ENCODE measurements around the gene KCMF1. TPM values are rescaled to one million over a fixed set of nuclear protein-coding genes. Genes with fewer than 3 reads are reported as not detected.

Gene KCMF1
- total and polyA plus RNA-seq, 2 of the 13 experiments (the other 11 are each of a cell fraction or from before 2014, with no cell fraction given): 62.1 to 116 TPM

DNA sequence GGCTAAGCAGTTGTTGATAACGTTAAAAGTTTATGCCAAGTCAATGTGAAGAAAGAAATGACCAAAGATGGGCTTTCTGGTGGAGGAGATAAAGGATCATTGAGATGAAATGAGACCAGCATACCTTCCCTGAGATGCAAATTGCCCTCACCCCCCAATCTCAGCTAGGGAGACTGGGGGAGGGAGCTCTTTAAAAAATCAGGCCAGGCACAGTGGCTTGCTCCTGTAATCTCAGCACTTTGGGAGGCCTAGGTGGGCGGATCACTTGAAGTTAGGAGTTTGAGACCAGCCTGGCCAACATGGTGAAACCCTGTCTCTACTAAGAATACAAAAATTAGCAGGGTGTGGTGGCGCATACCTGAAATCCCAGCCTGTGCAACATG, 30.9 kb upstream of the KCMF1 start:
- POLR2A ChIA-PET: interaction anchor here (1.0 to 1.5 kb wide), 2 partner anchors 13 to 14 kb away, joined by 3 to 6 read pairs; no protein-coding TSS in a partner anchor
- intact Hi-C loops (cut with micrococcal nuclease; ENCODE audit: unreplicated experiment): no loop called here
- 0 out of 2 replicates have a peak overlapping the region, but pooled peaks have one; percentile 3 for H3K4me2 ChIP-seq (ENCODE audit: low read depth, low read length)
- TF ChIP-seq RXRA (CRISPR knock-in tag; IDR thresholded peaks at IDR 0.05): no peak
- no peak for TF ChIP-seq ZBTB8A (CRISPR knock-in tag; IDR thresholded peaks at IDR 0.05; ENCODE audit: borderline replicate concordance, low read depth)
- no peak for TF ChIP-seq HIVEP1 (CRISPR knock-in tag; IDR thresholded peaks at IDR 0.05)
- TF ChIP-seq, protein P1, sequence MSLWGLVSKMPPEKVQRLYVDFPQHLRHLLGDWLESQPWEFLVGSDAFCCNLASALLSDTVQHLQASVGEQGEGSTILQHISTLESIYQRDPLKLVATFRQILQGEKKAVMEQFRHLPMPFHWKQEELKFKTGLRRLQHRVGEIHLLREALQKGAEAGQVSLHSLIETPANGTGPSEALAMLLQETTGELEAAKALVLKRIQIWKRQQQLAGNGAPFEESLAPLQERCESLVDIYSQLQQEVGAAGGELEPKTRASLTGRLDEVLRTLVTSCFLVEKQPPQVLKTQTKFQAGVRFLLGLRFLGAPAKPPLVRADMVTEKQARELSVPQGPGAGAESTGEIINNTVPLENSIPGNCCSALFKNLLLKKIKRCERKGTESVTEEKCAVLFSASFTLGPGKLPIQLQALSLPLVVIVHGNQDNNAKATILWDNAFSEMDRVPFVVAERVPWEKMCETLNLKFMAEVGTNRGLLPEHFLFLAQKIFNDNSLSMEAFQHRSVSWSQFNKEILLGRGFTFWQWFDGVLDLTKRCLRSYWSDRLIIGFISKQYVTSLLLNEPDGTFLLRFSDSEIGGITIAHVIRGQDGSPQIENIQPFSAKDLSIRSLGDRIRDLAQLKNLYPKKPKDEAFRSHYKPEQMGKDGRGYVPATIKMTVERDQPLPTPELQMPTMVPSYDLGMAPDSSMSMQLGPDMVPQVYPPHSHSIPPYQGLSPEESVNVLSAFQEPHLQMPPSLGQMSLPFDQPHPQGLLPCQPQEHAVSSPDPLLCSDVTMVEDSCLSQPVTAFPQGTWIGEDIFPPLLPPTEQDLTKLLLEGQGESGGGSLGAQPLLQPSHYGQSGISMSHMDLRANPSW (CRISPR knock-in tag; IDR thresholded peaks at IDR 0.05; ENCODE audit: borderline replicate concordance): no peak
- TF ChIP-seq SAP130 (CRISPR knock-in tag; IDR thresholded peaks at IDR 0.05; ENCODE audit: low read depth): no peak
- TF ChIP-seq ZNF850 (CRISPR knock-in tag; conservative IDR thresholded peaks at IDR 0.05): no peak
- TF ChIP-seq, protein P2, sequence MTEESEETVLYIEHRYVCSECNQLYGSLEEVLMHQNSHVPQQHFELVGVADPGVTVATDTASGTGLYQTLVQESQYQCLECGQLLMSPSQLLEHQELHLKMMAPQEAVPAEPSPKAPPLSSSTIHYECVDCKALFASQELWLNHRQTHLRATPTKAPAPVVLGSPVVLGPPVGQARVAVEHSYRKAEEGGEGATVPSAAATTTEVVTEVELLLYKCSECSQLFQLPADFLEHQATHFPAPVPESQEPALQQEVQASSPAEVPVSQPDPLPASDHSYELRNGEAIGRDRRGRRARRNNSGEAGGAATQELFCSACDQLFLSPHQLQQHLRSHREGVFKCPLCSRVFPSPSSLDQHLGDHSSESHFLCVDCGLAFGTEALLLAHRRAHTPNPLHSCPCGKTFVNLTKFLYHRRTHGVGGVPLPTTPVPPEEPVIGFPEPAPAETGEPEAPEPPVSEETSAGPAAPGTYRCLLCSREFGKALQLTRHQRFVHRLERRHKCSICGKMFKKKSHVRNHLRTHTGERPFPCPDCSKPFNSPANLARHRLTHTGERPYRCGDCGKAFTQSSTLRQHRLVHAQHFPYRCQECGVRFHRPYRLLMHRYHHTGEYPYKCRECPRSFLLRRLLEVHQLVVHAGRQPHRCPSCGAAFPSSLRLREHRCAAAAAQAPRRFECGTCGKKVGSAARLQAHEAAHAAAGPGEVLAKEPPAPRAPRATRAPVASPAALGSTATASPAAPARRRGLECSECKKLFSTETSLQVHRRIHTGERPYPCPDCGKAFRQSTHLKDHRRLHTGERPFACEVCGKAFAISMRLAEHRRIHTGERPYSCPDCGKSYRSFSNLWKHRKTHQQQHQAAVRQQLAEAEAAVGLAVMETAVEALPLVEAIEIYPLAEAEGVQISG (CRISPR knock-in tag; IDR thresholded peaks at IDR 0.05): no peak
- no peak for TF ChIP-seq ZNF546 (CRISPR knock-in tag; conservative IDR thresholded peaks at IDR 0.05)
- no peak for TF ChIP-seq MAFK (conservative IDR thresholded peaks at IDR 0.05 in 1 of 2, IDR thresholded peaks at IDR 0.05 in 1 of 2; ENCODE audit: low read length in 2 of 2)
- TF ChIP-seq GABPA (IDR thresholded peaks at IDR 0.05; ENCODE audit: low read depth, low read length): no peak
- TF ChIP-seq GABPA (CRISPR knock-in tag; IDR thresholded peaks at IDR 0.05; ENCODE audit: low read depth): no peak
- no peak for TF ChIP-seq XRCC5 (optimal IDR thresholded peaks at IDR 0.05; ENCODE audit: low read length)
- no peak for TF ChIP-seq ZNF761 (CRISPR knock-in tag; conservative IDR thresholded peaks at IDR 0.05)
- TF ChIP-seq, protein P3, sequence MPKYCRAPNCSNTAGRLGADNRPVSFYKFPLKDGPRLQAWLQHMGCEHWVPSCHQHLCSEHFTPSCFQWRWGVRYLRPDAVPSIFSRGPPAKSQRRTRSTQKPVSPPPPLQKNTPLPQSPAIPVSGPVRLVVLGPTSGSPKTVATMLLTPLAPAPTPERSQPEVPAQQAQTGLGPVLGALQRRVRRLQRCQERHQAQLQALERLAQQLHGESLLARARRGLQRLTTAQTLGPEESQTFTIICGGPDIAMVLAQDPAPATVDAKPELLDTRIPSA (CRISPR knock-in tag; IDR thresholded peaks at IDR 0.05; ENCODE audit: borderline replicate concordance): no peak
- TF ChIP-seq ZNF816 (CRISPR knock-in tag; IDR thresholded peaks at IDR 0.05; ENCODE audit: borderline replicate concordance): no peak
- no peak for TF ChIP-seq TEAD3 (CRISPR knock-in tag; optimal IDR thresholded peaks at IDR 0.05; ENCODE audit: borderline replicate concordance)
- TF ChIP-seq ZNF468 (CRISPR knock-in tag; IDR thresholded peaks at IDR 0.05): no peak
- TF ChIP-seq, protein P4, sequence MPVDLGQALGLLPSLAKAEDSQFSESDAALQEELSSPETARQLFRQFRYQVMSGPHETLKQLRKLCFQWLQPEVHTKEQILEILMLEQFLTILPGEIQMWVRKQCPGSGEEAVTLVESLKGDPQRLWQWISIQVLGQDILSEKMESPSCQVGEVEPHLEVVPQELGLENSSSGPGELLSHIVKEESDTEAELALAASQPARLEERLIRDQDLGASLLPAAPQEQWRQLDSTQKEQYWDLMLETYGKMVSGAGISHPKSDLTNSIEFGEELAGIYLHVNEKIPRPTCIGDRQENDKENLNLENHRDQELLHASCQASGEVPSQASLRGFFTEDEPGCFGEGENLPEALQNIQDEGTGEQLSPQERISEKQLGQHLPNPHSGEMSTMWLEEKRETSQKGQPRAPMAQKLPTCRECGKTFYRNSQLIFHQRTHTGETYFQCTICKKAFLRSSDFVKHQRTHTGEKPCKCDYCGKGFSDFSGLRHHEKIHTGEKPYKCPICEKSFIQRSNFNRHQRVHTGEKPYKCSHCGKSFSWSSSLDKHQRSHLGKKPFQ (CRISPR knock-in tag; IDR thresholded peaks at IDR 0.05; ENCODE audit: insufficient replicate concordance): no peak
- TF ChIP-seq ZFP90 (CRISPR knock-in tag; IDR thresholded peaks at IDR 0.05; ENCODE audit: borderline replicate concordance): no peak

More for the DNA sequence above, 30.9 kb upstream of the KCMF1 start:
- ATAC-seq (no peak), FAIRE-seq (no peak), DNase-seq (ENCODE audit: low spot score) (no peak)
- Histone ChIP-seq H3K36me3 (replicated peaks in 1 of 2; ENCODE audit: control insufficient read depth in 1 of 2, insufficient read depth in 2 of 2, low read length in 2 of 2) (no peaks in the 10 kb centered on the region), H3K9me3 (ENCODE audit: low read length) (no peaks in the 10 kb centered on the region), H2AFZ (ENCODE audit: low read length) (no peak overlapping the region), H4K20me1 (ENCODE audit: insufficient read depth, low read length) (no peaks in the 10 kb centered on the region), H3K4me3 (replicated peaks in 1 of 3; ENCODE audit: insufficient read depth in 1 of 3, low read depth in 2 of 3, low read length in 3 of 3) (no peak overlapping the region), H3K4me1 (ENCODE audit: insufficient read depth, low read length) (peaks cover 32% of the 10 kb centered on the region), H3K27me3 (ENCODE audit: control insufficient read depth in 1 of 2, insufficient read depth in 2 of 2, low read length in 2 of 2) (no peaks in the 10 kb centered on the region), H3K79me2 (ENCODE audit: insufficient read depth, low read length) (no peaks in the 10 kb centered on the region), H3K9ac (ENCODE audit: insufficient read depth, low read depth, low read length) (no peak overlapping the region), H3K27ac (ENCODE audit: extremely low read length, insufficient read depth, low read length) (no peak overlapping the region)
- 80% methylated on average over 3 of the region's 3 CpGs for WGBS (ENCODE audit: low lambda C conversion rate)
- in situ Hi-C loops (cut with HindIII; ENCODE audit: extremely low pct_ligation_motif_present, low pct_unique_long_range_greater_than_20kb): no loop called here
- CTCF ChIA-PET (ENCODE audit: low intra/inter-chr PET ratio, low total read pairs): no interaction called here
- BruUV-seq (replicated peaks): no TSS peak
